Natural killer cell (primary cell): ENCODE results near the gene TOGARAM1. TPM values are rescaled to one million over a fixed set of nuclear protein-coding genes. Genes with fewer than 3 reads are reported as not detected.
"Not testable (repeated sequence)": the region's sequence is repeated elsewhere in the genome, so short reads cannot be mapped to it uniquely, and the experiment has no call there.

Source experiments
- ATAC-seq, 3 donors: fragments of 150-1000 bp in 2 of 3; fragments of 200-7000 bp in 1 of 3; cut with Tn5 transposase; 1 replicate in 1 of 3; 2 replicates in 2 of 3; pipeline ENCODE4 v1.10.0; 2021; ENCODE audit warnings: mild to moderate bottlenecking in 2 of 3, moderate library complexity in 2 of 3
- DNase-seq, 2 donors: peaks; one replicate each; pipeline versions ENCODE4 v3.0.0 to v3.0.0-alpha.2; 2013 to 2021; ENCODE audit warnings: mixed read lengths in 1 of 2
- H3K27ac ChIP-seq: one replicate; pipeline ENCODE4 v1.5.1; 2013; ENCODE audit warnings: mild to moderate bottlenecking, low read length
- H3K27me3 ChIP-seq: one replicate; pipeline ENCODE4 v1.6.1; 2013; ENCODE audit warnings: low read length; ENCODE audit not compliant: control insufficient read depth, insufficient read depth
- H3K36me3 ChIP-seq: one replicate; pipeline ENCODE4 v1.6.1; 2013; ENCODE audit warnings: low read length; ENCODE audit not compliant: control insufficient read depth, insufficient read depth
- H3K4me1 ChIP-seq: one replicate; pipeline ENCODE4 v1.6.1; 2013; ENCODE audit warnings: low read length; ENCODE audit not compliant: control insufficient read depth, insufficient read depth
- H3K4me3 ChIP-seq: one replicate; pipeline ENCODE4 v1.5.1; 2013; ENCODE audit warnings: low read length
- H3K9me3 ChIP-seq: one replicate; pipeline ENCODE4 v1.6.1; 2013; ENCODE audit warnings: low read length; ENCODE audit not compliant: control insufficient read depth, insufficient read depth
- H3K27ac Mint-ChIP-seq, 2 donors: one replicate each; pipeline ENCODE4 v1.8.0; 2022; ENCODE audit warnings: mild to moderate bottlenecking in 2 of 2, mixed read lengths in 2 of 2, moderate library complexity in 1 of 2
- H3K27me3 Mint-ChIP-seq, 2 donors: one replicate each; pipeline ENCODE4 v1.8.0; 2022; ENCODE audit warnings: low read depth in 2 of 2, mixed read lengths in 2 of 2
- H3K36me3 Mint-ChIP-seq: one replicate; pipeline ENCODE4 v1.8.0; 2022; ENCODE audit warnings: mixed read lengths
- H3K4me1 Mint-ChIP-seq, 2 donors: one replicate each; pipeline ENCODE4 v1.8.0; 2022; ENCODE audit warnings: mixed read lengths in 2 of 2
- H3K4me3 Mint-ChIP-seq: one replicate; pipeline ENCODE4 v1.8.0; 2022; ENCODE audit warnings: mild to moderate bottlenecking, moderate library complexity, mixed read lengths
- H3K9me3 Mint-ChIP-seq, 2 donors: one replicate each; pipeline ENCODE4 v1.8.0; 2022; ENCODE audit warnings: mixed read lengths in 2 of 2
- CTCF ChIP-seq: fragments of 200-600 bp; IDR thresholded peaks from one replicate; pipeline ENCODE4 v1.8.0; 2022; ENCODE audit warnings: antibody characterized with exemption
- WGBS: methylation state at CpG from one replicate; pipeline ENCODE4 v1.1.7; 2013; ENCODE audit warnings: missing lambda C conversion rate; ENCODE audit not compliant: insufficient coverage; 5-methylcytosine and 5-hydroxymethylcytosine counted together
- intact Hi-C: fragments of 100-400 bp; cut with micrococcal nuclease; formaldehyde crosslinking; loops from one replicate; pipeline ENCODE4 v1.14.2; 2022
- total RNA-seq, 4 donors: library from RNA; stranded (reverse); fragments of 120-200 nt in 1 of 4; gene quantifications; one replicate each; pipeline versions ENCODE4 v1.2.3 to v1.2.4, GENCODE V29; 2013 to 2022

The TOGARAM1 gene
- total RNA-seq, 3 donors from 2014 or later (not counting 1 experiment from before 2014, with no cell fraction given): 17.4 to 21.4 (median 19.6) TPM

GRCh38 chr14:45078323-45078722 is 116.3 kb downstream of the TOGARAM1 start:
- no peaks in the 10 kb centered on the region for H3K9me3 ChIP-seq
- Mint-ChIP-seq H3K9me3 (no peaks in the 10 kb centered on the region), H3K4me3 (no peak overlapping the region), H3K27ac (no peak overlapping the region), H3K27me3 (no peaks in the 10 kb centered on the region), H3K4me1 (peaks cover 3 to 4% of the 10 kb centered on the region in 2 donors), H3K36me3 (no peaks in the 10 kb centered on the region)
- intact Hi-C loops: no loop called here
- DNase-seq (no peak), ATAC-seq (no peak)
- H3K27ac ChIP-seq: no peak overlapping the region
- H3K4me3 ChIP-seq: no peak overlapping the region
- TF ChIP-seq CTCF: no peak
- H3K4me1 ChIP-seq: peaks cover 2% of the 10 kb centered on the region
- no peaks in the 10 kb centered on the region for H3K36me3 ChIP-seq
- no peaks in the 10 kb centered on the region for H3K27me3 ChIP-seq
- WGBS: no CpG with 5 or more reads among the region's 1 CpG

GRCh38 chr14:45080416-45080968 is 118.5 kb downstream of the TOGARAM1 start:
- H3K9me3 Mint-ChIP-seq, H3K36me3 Mint-ChIP-seq, H3K4me3 ChIP-seq, H3K4me1 ChIP-seq, H3K27me3 Mint-ChIP-seq, H3K9me3 ChIP-seq, H3K27me3 ChIP-seq, H3K27ac Mint-ChIP-seq, intact Hi-C loops, H3K4me3 Mint-ChIP-seq, DNase-seq, H3K36me3 ChIP-seq, ATAC-seq, H3K27ac ChIP-seq: not testable (repeated sequence)
- WGBS: 98% methylated on average over 40 of the region's 40 CpGs
- peaks cover 19 to 24% of the 10 kb centered on the region in 2 donors for H3K4me1 Mint-ChIP-seq

GRCh38 chr14:45081096-45081495 is 119.1 kb downstream of the TOGARAM1 start:
- peaks cover 21 to 27% of the 10 kb centered on the region in 2 donors for H3K4me1 Mint-ChIP-seq
- H3K9me3 ChIP-seq, ATAC-seq, H3K4me3 ChIP-seq, DNase-seq, intact Hi-C loops, H3K27me3 Mint-ChIP-seq, H3K36me3 Mint-ChIP-seq, H3K27ac ChIP-seq, H3K27me3 ChIP-seq, H3K9me3 Mint-ChIP-seq, H3K27ac Mint-ChIP-seq, H3K36me3 ChIP-seq, H3K4me3 Mint-ChIP-seq: not testable (repeated sequence)
- WGBS: 100% methylated on average over 3 of the region's 3 CpGs
- peaks cover 12% of the 10 kb centered on the region for H3K4me1 ChIP-seq

GRCh38 chr14:45082420-45082819 is 120.4 kb downstream of the TOGARAM1 start:
- H3K4me3 ChIP-seq: no peak overlapping the region
- Mint-ChIP-seq H3K27me3 (no peaks in the 10 kb centered on the region), H3K36me3 (no peaks in the 10 kb centered on the region), H3K27ac (peak overlapping the region in 1 of 2 donors; percentile 37), H3K4me3 (peak overlapping the region; percentile 57), H3K4me1 (peaks cover 33 to 40% of the 10 kb centered on the region in 2 donors), H3K9me3 (no peaks in the 10 kb centered on the region)
- ATAC-seq (no peak), DNase-seq (no peak)
- no peaks in the 10 kb centered on the region for H3K27me3 ChIP-seq
- H3K36me3 ChIP-seq: no peaks in the 10 kb centered on the region
- 96% methylated on average over 2 of the region's 2 CpGs for WGBS
- no peaks in the 10 kb centered on the region for H3K9me3 ChIP-seq
- peaks cover 12% of the 10 kb centered on the region for H3K4me1 ChIP-seq
- no peak for TF ChIP-seq CTCF
- no peak overlapping the region for H3K27ac ChIP-seq
- intact Hi-C loops: no loop called here
